OCI-LY1 (cell line): ENCODE measurements around the gene RANBP1.

Experiments used
- CTCF ChIP-seq: fragments of 200-600 bp; sonication (generic), shearing (Covaris generic); IDR thresholded peaks from 2 replicates; pipeline ENCODE4 v1.5.1; 2017; ENCODE audit warnings: mild to moderate bottlenecking, antibody characterized with exemption, low read length, moderate library complexity, mixed read lengths
- EZH2 ChIP-seq: fragments of 200-600 bp; sonication (generic), shearing (Covaris generic); IDR thresholded peaks from 2 replicates; pipeline ENCODE4 v1.8.0; 2017; ENCODE audit warnings: borderline replicate concordance, mixed run types, mild to moderate bottlenecking, antibody characterized with exemption, low read length, moderate library complexity, mixed read lengths

- TF ChIP-seq CTCF, result no peak
- no peak for TF ChIP-seq EZH2
Observed at GRCh38 chr22:20068640-20069039, 47.3 kb upstream of the RANBP1 start.
